DOHH2 (cell line): ENCODE measurements around the gene MARCHF10.

Experiments
- H3F3A ChIP-seq: fragments of 200-600 bp; sonication (generic), shearing (Covaris generic); 2 replicates; pipeline ENCODE4 v1.6.0; 2016; ENCODE audit warnings: antibody characterized with exemption, mild to moderate bottlenecking; ENCODE audit not compliant: control insufficient read depth, insufficient read depth
- H3K27ac ChIP-seq: fragments of 200-600 bp; sonication (generic); 2 replicates; pipeline ENCODE4 v1.5.1; 2014; ENCODE audit warnings: low read depth, mild to moderate bottlenecking, low read length, moderate library complexity
- H3K27me3 ChIP-seq: fragments of 200-600 bp; sonication (generic); 2 replicates; pipeline ENCODE4 v1.6.1; 2014; ENCODE audit warnings: mild to moderate bottlenecking, low read length, mixed read lengths; ENCODE audit not compliant: control insufficient read depth
- H3K36me3 ChIP-seq: fragments of 200-600 bp; sonication (generic); 2 replicates; pipeline ENCODE4 v1.6.1; 2014; ENCODE audit warnings: mild to moderate bottlenecking, low read length, moderate library complexity, mixed read lengths; ENCODE audit not compliant: control insufficient read depth
- H3K4me1 ChIP-seq: fragments of 200-600 bp; sonication (generic); 2 replicates; pipeline ENCODE4 v1.6.1; 2014; ENCODE audit warnings: mild to moderate bottlenecking, low read length, mixed read lengths; ENCODE audit not compliant: control insufficient read depth
- H3K4me2 ChIP-seq: fragments of 200-600 bp; sonication (generic); 2 replicates; pipeline ENCODE4 v1.6.0; 2014; ENCODE audit warnings: mild to moderate bottlenecking, low read length, moderate library complexity
- H3K4me3 ChIP-seq: fragments of 200-600 bp; sonication (generic); 2 replicates; pipeline ENCODE4 v1.5.1; 2014; ENCODE audit warnings: mild to moderate bottlenecking, low read length, mixed read lengths
- H3K79me2 ChIP-seq: fragments of 200-600 bp; sonication (generic); 2 replicates; pipeline ENCODE4 v1.6.1; 2014; ENCODE audit warnings: mild to moderate bottlenecking, low read length, mixed read lengths; ENCODE audit not compliant: control insufficient read depth
- H3K9me2 ChIP-seq: fragments of 200-600 bp; sonication (generic); replicated peaks from 2 replicates; pipeline ENCODE4 v1.6.1; 2014; ENCODE audit warnings: mild to moderate bottlenecking, low read length, mixed read lengths; ENCODE audit not compliant: control insufficient read depth
- H3K9me3 ChIP-seq: fragments of 200-600 bp; sonication (generic); 2 replicates; pipeline ENCODE4 v1.6.1; 2014; ENCODE audit warnings: antibody characterized with exemption, low read length, mixed read lengths; ENCODE audit not compliant: control insufficient read depth, insufficient read depth
- H4K20me1 ChIP-seq: fragments of 200-600 bp; sonication (generic); 2 replicates; pipeline ENCODE4 v1.6.0; 2014; ENCODE audit warnings: low read depth, mild to moderate bottlenecking, antibody characterized with exemption, low read length, moderate library complexity; ENCODE audit not compliant: control insufficient read depth, insufficient read depth
- CTCF ChIP-seq: fragments of 200-600 bp; sonication (generic); IDR thresholded peaks from one replicate; pipeline ENCODE4 v1.5.1; 2014; ENCODE audit warnings: antibody characterized with exemption, mild to moderate bottlenecking, low read depth, low read length; ENCODE audit not compliant: poor library complexity, severe bottlenecking
- EZH2phosphoT487 ChIP-seq: fragments of 200-600 bp; sonication (generic); IDR thresholded peaks from 2 replicates; pipeline ENCODE4 v1.6.1; 2017; ENCODE audit warnings: borderline replicate concordance, mild to moderate bottlenecking, antibody characterized with exemption, low read length, moderate library complexity, mixed read lengths

Gene MARCHF10

GRCh38 chr17:62680541-62681052 is 127.5 kb downstream of the MARCHF10 start:
- Histone ChIP-seq H3K27ac (no peak overlapping the region), H3K9me3 (no peaks in the 10 kb centered on the region), H3K9me2 (no peaks in the 10 kb centered on the region), H3K4me1 (no peaks in the 10 kb centered on the region), H3K4me2 (no peak overlapping the region), H4K20me1 (no peaks in the 10 kb centered on the region), H3K27me3 (no peaks in the 10 kb centered on the region), H3K4me3 (no peak overlapping the region), H3K36me3 (no peaks in the 10 kb centered on the region), H3K79me2 (no peaks in the 10 kb centered on the region), H3F3A (no peaks in the 10 kb centered on the region)
- TF ChIP-seq EZH2phosphoT487 (no peak), CTCF (no peak)

GRCh38 chr17:62679866-62680377 is 128.2 kb downstream of the MARCHF10 start:
- H3K4me2 ChIP-seq = no peak overlapping the region
- no peaks in the 10 kb centered on the region for H3K4me1 ChIP-seq
- H3K4me3 ChIP-seq = no peak overlapping the region
- H4K20me1 ChIP-seq = no peaks in the 10 kb centered on the region
- no peaks in the 10 kb centered on the region for H3K79me2 ChIP-seq
- no peaks in the 10 kb centered on the region for H3K9me2 ChIP-seq
- H3K27me3 ChIP-seq = no peaks in the 10 kb centered on the region
- H3K9me3 ChIP-seq = no peaks in the 10 kb centered on the region
- H3F3A ChIP-seq = no peaks in the 10 kb centered on the region
- no peaks in the 10 kb centered on the region for H3K36me3 ChIP-seq
- H3K27ac ChIP-seq = no peak overlapping the region
- TF ChIP-seq CTCF (no peak), EZH2phosphoT487 (no peak)

DNA sequence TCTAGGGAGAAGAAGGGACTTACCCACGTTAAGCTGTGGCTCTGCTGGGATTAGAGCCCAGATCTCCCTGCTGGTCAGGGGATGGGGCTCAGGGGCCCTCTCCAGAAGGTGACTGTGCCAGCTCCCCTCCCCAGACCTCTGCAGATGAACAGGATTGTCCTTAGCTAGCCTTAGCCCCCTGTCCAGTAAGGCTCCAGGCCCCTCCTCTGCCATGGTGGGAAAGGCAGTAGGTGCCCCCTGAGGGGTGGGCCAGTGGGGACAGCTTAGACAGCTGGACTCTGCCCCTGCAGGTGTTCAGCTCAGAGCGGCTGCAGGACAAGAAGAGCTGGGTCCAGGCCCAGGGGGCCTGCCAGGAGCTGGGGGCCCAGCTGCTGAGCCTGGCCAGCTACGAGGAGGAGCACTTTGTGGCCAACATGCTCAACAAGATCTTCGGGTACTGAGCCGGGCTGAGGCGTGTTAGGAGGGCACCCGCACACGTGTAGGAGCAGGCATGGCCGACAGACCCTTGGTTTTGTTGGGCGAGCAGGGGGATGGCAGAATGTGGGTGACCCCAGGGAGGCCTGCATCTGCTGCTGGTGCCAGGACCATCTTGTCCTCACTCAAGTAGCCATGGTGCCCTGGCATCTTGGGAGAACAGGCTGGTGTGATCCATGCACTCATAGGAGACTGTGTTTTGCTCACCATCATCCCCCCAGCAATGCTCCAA is 129.7 kb downstream of the MARCHF10 start:
- Histone ChIP-seq H3K4me3 (no peak overlapping the region), H3K4me2 (no peak overlapping the region), H3F3A (no peaks in the 10 kb centered on the region), H3K9me3 (no peaks in the 10 kb centered on the region), H4K20me1 (no peaks in the 10 kb centered on the region), H3K27ac (no peak overlapping the region), H3K9me2 (no peaks in the 10 kb centered on the region), H3K36me3 (no peaks in the 10 kb centered on the region), H3K27me3 (no peaks in the 10 kb centered on the region), H3K4me1 (no peaks in the 10 kb centered on the region), H3K79me2 (no peaks in the 10 kb centered on the region)
- TF ChIP-seq EZH2phosphoT487 = no peak
- no peak for TF ChIP-seq CTCF
